ENCODE results near the gene NDRG2. TPM values are rescaled to one million over a fixed set of nuclear protein-coding genes. Genes with fewer than 3 reads are reported as not detected.
A peak's percentile ranks its signal among the peaks of the same experiment; 100 is the strongest.

The NDRG2 gene
- polyA plus RNA-seq, 3 donors, result 6.8 to 11.7 (median 11.1) TPM

- peaks cover 4 to 13% (median 11%) of the 10 kb centered on the region in 3 donors for H3K27me3 Mint-ChIP-seq (ENCODE audit: low read depth in 3 of 3)
- H3K9ac ChIP-seq (ENCODE audit: insufficient read depth, low read length, poor library complexity, severe bottlenecking), result no peak overlapping the region
- H3K4me1 Mint-ChIP-seq, result peaks cover 7% of the 10 kb centered on the region
- H4K20me1 ChIP-seq (ENCODE audit: insufficient read depth, low read length), result no peaks in the 10 kb centered on the region
- no peak for TF ChIP-seq CTCF (IDR thresholded peaks at IDR 0.05)
- H3K27ac ChIP-seq (ENCODE audit: low read depth in 1 of 2, low read length in 2 of 2), result no peak overlapping the region
- H3K9me3 ChIP-seq (replicated peaks in 1 of 2; ENCODE audit: control insufficient read depth in 1 of 2, insufficient read depth in 1 of 2, low read length in 2 of 2), result no peaks in the 10 kb centered on the region
- intact Hi-C loops (cut with micrococcal nuclease), result no loop called here
- H2AFZ ChIP-seq (ENCODE audit: insufficient read depth, low read depth, low read length, poor library complexity, severe bottlenecking), result no peak overlapping the region
- H3K4me3 Mint-ChIP-seq, result no peak overlapping the region
- H3K27me3 ChIP-seq (ENCODE audit: control insufficient read depth in 2 of 2, insufficient read depth in 2 of 2, low read length in 2 of 2), result peaks cover 2 to 42% of the 10 kb centered on the region in 2 donors
- H3K36me3 ChIP-seq (replicated peaks in 1 of 2; ENCODE audit: control insufficient read depth in 1 of 2, insufficient read depth in 2 of 2, low read length in 2 of 2), result no peaks in the 10 kb centered on the region
- no peaks in the 10 kb centered on the region for H3K79me2 ChIP-seq (ENCODE audit: insufficient read depth, low read length)
- H3K36me3 Mint-ChIP-seq, result no peaks in the 10 kb centered on the region
- no peak for DNase-seq
- peak overlapping the region in 1 of 7 donors; percentile 21 for H3K27ac Mint-ChIP-seq
- H3K9me3 Mint-ChIP-seq, result no peaks in the 10 kb centered on the region
- no peaks in the 10 kb centered on the region for H3K4me1 ChIP-seq (ENCODE audit: control insufficient read depth in 1 of 2, insufficient read depth in 2 of 2, low read length in 2 of 2)
- H3K4me3 ChIP-seq (replicated peaks in 1 of 3; ENCODE audit: low read depth in 2 of 3, low read length in 3 of 3), result no peak overlapping the region
- no peak overlapping the region for H3K4me2 ChIP-seq (replicated peaks; ENCODE audit: extremely low read depth, low read length, poor library complexity, severe bottlenecking)
- WGBS (ENCODE audit: insufficient coverage), result no CpG with 5 or more reads among the region's 2 CpGs
These were observed 18.6 kb upstream of the NDRG2 start for GRCh38 chr14:21043387-21043973.

GRCh38 chr14:21042918-21043317, 18.1 kb upstream of the NDRG2 start:
- no peaks in the 10 kb centered on the region for H3K79me2 ChIP-seq (ENCODE audit: insufficient read depth, low read length)
- H3K4me3 ChIP-seq (replicated peaks in 1 of 3; ENCODE audit: low read depth in 2 of 3, low read length in 3 of 3), result no peak overlapping the region
- H3K9me3 ChIP-seq (replicated peaks in 1 of 2; ENCODE audit: control insufficient read depth in 1 of 2, insufficient read depth in 1 of 2, low read length in 2 of 2), result no peaks in the 10 kb centered on the region
- no peaks in the 10 kb centered on the region for H3K9me3 Mint-ChIP-seq
- H3K4me3 Mint-ChIP-seq, result no peak overlapping the region
- no peak overlapping the region for H3K27ac Mint-ChIP-seq
- TF ChIP-seq CTCF (IDR thresholded peaks at IDR 0.05), result no peak
- intact Hi-C loops (cut with micrococcal nuclease), result no loop called here
- no peaks in the 10 kb centered on the region for H4K20me1 ChIP-seq (ENCODE audit: insufficient read depth, low read length)
- H3K9ac ChIP-seq (ENCODE audit: insufficient read depth, low read length, poor library complexity, severe bottlenecking), result no peak overlapping the region
- WGBS (ENCODE audit: insufficient coverage), result 35% methylated on average over 7 of the region's 8 CpGs
- H2AFZ ChIP-seq (ENCODE audit: insufficient read depth, low read depth, low read length, poor library complexity, severe bottlenecking), result no peak overlapping the region
- DNase-seq, result no peak
- peaks cover 2 to 38% of the 10 kb centered on the region in 2 donors for H3K27me3 ChIP-seq (ENCODE audit: control insufficient read depth in 2 of 2, insufficient read depth in 2 of 2, low read length in 2 of 2)
- H3K4me2 ChIP-seq (replicated peaks; ENCODE audit: extremely low read depth, low read length, poor library complexity, severe bottlenecking), result no peak overlapping the region
- H3K36me3 ChIP-seq (replicated peaks in 1 of 2; ENCODE audit: control insufficient read depth in 1 of 2, insufficient read depth in 2 of 2, low read length in 2 of 2), result no peaks in the 10 kb centered on the region
- no peaks in the 10 kb centered on the region for H3K36me3 Mint-ChIP-seq
- H3K27me3 Mint-ChIP-seq (ENCODE audit: low read depth in 3 of 3), result peaks cover 6 to 14% (median 13%) of the 10 kb centered on the region in 3 donors
- peaks cover 7% of the 10 kb centered on the region for H3K4me1 Mint-ChIP-seq
- no peak overlapping the region for H3K27ac ChIP-seq (ENCODE audit: low read depth in 1 of 2, low read length in 2 of 2)
- H3K4me1 ChIP-seq (ENCODE audit: control insufficient read depth in 1 of 2, insufficient read depth in 2 of 2, low read length in 2 of 2), result no peaks in the 10 kb centered on the region
